Activated naive CD8-positive, alpha-beta T cell treated with anti-CD3 and anti-CD28 coated beads, Interleukin-2, amount 50 U/mL, for 24 hours (primary cell): ENCODE measurements around the gene PA2G4.
"Not testable (repeated sequence)": the region's sequence is repeated elsewhere in the genome, so short reads cannot be mapped to it uniquely, and the experiment has no call there.

Experiments used
- ATAC-seq: fragments of 150-1000 bp; cut with Tn5 transposase; one replicate; pipeline ENCODE4 v1.10.0; 2021
- DNase-seq: peaks from one replicate; pipeline ENCODE4 v3.0.0; 2021
- H3K27ac Mint-ChIP-seq: one replicate; pipeline ENCODE4 v1.8.0; 2021; ENCODE audit warnings: mild to moderate bottlenecking, mixed read lengths
- H3K27me3 Mint-ChIP-seq: one replicate; pipeline ENCODE4 v1.8.0; 2021; ENCODE audit warnings: mixed read lengths
- H3K36me3 Mint-ChIP-seq: one replicate; pipeline ENCODE4 v1.8.0; 2021; ENCODE audit warnings: low read depth, mixed read lengths
- H3K4me1 Mint-ChIP-seq: one replicate; pipeline ENCODE4 v1.8.0; 2021; ENCODE audit warnings: mixed read lengths
- H3K4me3 Mint-ChIP-seq: one replicate; pipeline ENCODE4 v1.8.0; 2021; ENCODE audit warnings: mild to moderate bottlenecking, moderate library complexity, mixed read lengths
- H3K9me3 Mint-ChIP-seq: one replicate; pipeline ENCODE4 v1.8.0; 2021; ENCODE audit warnings: mixed read lengths

Gene PA2G4

DNA sequence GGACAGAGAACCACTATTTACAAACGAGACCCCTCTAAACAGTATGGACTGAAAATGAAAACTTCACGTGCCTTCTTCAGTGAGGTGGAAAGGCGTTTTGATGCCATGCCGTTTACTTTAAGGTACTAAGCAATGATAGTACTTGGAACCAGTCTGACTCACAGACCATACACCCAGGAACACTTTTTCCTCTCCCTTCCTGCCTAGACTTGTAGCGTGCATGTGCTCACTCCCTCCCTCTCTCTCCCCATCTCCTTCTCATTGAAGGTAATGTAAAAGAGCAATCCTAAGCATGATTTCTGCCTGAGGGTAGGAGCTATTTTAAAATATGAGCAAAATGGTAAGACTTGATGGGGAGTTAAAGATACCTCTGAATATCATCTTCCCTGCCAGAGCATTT lies 6.2 kb downstream of the PA2G4 start:
- H3K27me3 Mint-ChIP-seq: no peaks in the 10 kb centered on the region
- ATAC-seq: no peak
- H3K9me3 Mint-ChIP-seq: no peaks in the 10 kb centered on the region
- H3K36me3 Mint-ChIP-seq: peaks cover 82% of the 10 kb centered on the region
- peaks cover 34% of the 10 kb centered on the region for H3K4me1 Mint-ChIP-seq
- no peak overlapping the region for H3K4me3 Mint-ChIP-seq
- no peak for DNase-seq
- H3K27ac Mint-ChIP-seq: no peak overlapping the region

DNA sequence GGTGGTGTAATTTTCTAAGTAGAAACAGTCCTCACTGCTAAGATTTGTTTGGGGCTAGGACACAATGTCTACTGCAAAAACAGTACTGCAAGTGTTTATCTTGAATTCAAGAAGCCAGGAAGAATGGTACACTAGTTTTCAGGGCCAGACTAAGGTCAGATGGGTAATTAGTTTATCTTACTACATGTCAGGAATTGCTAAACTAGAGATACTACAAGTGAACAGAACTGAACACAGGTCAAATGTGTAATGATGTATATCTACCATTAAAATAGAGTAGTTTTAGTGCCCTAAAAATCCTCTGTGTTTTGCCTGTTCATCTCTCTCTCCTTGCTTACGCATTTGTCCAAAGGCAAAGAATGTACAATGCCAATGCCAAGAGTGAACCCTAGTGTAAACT lies 9.7 kb downstream of the PA2G4 start:
- peaks cover 4% of the 10 kb centered on the region for H3K27me3 Mint-ChIP-seq
- H3K9me3 Mint-ChIP-seq: no peaks in the 10 kb centered on the region
- H3K36me3 Mint-ChIP-seq: peaks cover 69% of the 10 kb centered on the region
- peaks cover 35% of the 10 kb centered on the region for H3K4me1 Mint-ChIP-seq
- ATAC-seq (no peak), DNase-seq (no peak)
- H3K27ac Mint-ChIP-seq: peak overlapping the region; percentile 29
- peak overlapping the region; percentile 12 for H3K4me3 Mint-ChIP-seq

DNA sequence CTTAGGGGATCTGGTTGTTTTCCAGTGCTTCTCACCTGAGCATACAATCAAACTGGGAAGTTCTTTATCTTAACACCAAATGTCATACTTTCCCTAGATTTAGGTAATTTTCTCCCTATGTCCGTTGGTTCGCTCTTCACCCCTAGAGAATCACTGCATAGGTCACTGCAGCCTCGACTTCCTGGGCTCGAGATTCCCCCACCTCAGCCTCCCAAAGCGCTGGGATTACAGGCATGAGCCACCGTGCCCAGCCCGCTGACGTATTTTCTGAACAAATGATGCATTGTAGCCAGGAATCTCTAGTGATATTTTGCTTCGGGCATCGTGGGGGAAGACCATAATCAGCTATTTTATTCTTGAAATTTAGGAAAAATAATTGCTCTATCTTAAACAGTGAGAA lies 11.0 kb downstream of the PA2G4 start:
- peaks cover 46% of the 10 kb centered on the region for H3K4me1 Mint-ChIP-seq
- H3K36me3 Mint-ChIP-seq: peaks cover 61% of the 10 kb centered on the region
- peak overlapping the region; percentile 96 for H3K4me3 Mint-ChIP-seq
- DNase-seq (no peak), ATAC-seq (no peak)
- H3K9me3 Mint-ChIP-seq: no peaks in the 10 kb centered on the region
- H3K27ac Mint-ChIP-seq: peak overlapping the region; percentile 99
- peaks cover 4% of the 10 kb centered on the region for H3K27me3 Mint-ChIP-seq

DNA sequence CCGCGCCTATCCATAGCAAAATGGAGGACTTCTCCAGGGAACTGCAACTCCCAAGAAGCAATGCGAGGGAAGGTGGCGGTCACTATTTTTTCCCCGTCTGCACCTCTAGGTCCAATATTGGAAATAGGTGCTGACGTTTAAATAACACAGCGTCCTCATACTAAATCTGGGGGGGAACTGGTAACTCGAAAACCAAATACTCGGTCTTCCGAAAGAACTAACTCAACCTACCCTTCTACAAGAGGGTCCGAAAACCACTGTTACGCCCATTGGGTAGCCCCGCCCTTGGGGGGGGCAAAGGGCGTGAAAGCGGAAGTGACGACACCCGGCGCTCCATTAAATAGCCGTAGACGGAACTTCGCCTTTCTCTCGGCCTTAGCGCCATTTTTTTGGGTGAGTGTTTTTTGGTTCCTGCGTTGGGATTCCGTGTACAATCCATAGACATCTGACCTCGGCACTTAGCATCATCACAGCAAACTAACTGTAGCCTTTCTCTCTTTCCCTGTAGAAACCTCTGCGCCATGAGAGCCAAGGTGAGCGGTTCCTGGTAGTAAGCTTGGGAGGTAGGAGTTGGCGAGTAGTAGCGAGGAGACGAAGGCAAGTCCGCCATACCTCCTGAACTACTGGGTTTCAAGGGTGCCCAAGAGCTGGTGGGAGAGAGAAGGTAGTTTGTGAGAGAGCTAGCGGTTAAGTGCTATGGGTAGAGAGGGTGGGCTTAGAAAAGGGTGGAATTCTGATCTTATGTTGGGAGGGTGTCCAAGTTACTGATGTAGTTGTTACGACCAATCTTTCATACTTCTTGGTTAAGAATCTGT lies 12.1 kb downstream of the PA2G4 start, which contains the start of gene RPL41:
Gene RPL41, plus strand, starts transcription at position 367 of the 815 bp plus-strand sequence.
- Mint-ChIP-seq H3K9me3 (no peaks in the 10 kb centered on the region), H3K27me3 (peaks cover 4% of the 10 kb centered on the region), H3K27ac (peak within 1 kb of the TSS; percentile 99), H3K36me3 (peaks cover 56% of the 10 kb centered on the region), H3K4me1 (peaks cover 46% of the 10 kb centered on the region), H3K4me3 (peak within 1 kb of the TSS; percentile 96)
- ATAC-seq (peak; percentile 21), DNase-seq (peak; percentile 93)

DNA sequence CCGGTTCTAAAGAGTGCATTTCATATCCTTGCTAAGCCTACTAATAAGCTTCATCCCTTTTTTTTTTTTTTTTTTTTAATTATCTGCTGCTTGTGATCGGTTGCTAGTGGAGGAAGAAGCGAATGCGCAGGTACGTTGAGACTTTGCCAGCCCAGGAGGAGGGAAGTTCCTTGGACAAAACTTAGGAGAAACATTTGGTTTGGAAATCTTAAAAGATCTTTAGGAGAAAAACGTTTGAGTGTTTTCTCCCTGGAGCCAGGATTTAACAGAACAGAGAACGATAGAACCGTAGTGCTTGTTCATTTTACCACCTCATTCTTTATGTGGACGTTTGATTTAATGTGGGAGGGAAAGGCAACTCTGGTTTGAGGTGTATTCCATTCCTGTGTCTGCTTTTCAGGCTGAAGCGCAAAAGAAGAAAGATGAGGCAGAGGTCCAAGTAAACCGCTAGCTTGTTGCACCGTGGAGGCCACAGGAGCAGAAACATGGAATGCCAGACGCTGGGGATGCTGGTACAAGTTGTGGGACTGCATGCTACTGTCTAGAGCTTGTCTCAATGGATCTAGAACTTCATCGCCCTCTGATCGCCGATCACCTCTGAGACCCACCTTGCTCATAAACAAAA lies 12.8 kb downstream of the PA2G4 start:
- peaks cover 50% of the 10 kb centered on the region for H3K36me3 Mint-ChIP-seq
- not testable (repeated sequence) for ATAC-seq, DNase-seq, H3K9me3 Mint-ChIP-seq, H3K27me3 Mint-ChIP-seq
- H3K4me1 Mint-ChIP-seq: peaks cover 45% of the 10 kb centered on the region
- peak overlapping the region; percentile 99 for H3K27ac Mint-ChIP-seq
- peak overlapping the region; percentile 96 for H3K4me3 Mint-ChIP-seq

DNA sequence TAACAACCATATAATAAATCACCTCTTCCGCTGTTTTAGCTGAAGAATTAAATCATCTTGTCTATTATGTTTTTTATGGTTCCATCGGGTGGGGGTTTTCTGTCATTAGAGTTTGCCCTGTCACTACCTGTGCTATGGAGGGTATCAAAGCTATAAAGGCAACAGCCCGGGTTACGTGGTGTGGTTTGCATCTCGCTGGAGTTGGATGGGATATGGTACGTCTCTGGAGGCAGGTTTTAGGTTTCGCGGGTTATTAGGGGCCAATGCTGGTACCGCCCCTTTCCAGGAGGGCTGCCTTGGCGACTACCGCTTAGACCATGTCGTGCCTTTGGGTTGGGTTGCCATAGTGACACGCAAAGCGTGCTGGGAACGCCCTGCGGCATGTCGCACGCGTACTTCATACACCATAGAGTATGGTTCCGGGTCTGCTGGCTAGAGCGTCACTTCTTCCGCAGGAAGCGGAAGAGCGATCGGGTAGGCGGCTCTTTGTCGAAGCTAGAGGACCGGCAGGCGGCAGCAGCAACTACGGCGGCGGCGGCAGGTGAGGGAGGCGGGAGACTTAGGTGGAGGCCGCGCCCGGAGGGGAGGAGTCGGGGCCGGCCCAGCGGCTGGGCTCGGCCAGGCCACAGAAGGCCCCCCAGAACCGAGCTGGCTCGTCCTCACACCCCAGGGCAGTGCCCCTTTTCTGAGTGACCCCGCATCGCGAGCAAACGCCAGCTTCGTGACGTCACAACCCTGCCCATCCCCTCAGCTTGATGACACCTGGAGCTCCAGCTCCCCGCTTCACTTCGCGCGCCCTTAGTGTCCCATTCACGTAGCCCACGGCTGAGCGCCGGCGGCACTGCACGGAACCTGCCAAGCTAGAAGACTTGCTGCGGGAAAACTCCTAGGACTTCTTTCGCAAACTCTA lies 13.7 kb downstream of the PA2G4 start, which contains the start of gene ZC3H10:
Gene ZC3H10, plus strand, starts transcription at position 489 of the 910 bp plus-strand sequence. CDS start 2,297 bp downstream, outside the sequence.
- Mint-ChIP-seq H3K27ac (peak within 1 kb of the TSS; percentile 99), H3K4me3 (peak within 1 kb of the TSS; percentile 96), H3K36me3 (peaks cover 42% of the 10 kb centered on the region), H3K9me3 (no peaks in the 10 kb centered on the region), H3K4me1 (peaks cover 44% of the 10 kb centered on the region), H3K27me3 (peaks cover 4% of the 10 kb centered on the region)
- DNase-seq: peak; percentile 99
- ATAC-seq: peak; percentile 92

DNA sequence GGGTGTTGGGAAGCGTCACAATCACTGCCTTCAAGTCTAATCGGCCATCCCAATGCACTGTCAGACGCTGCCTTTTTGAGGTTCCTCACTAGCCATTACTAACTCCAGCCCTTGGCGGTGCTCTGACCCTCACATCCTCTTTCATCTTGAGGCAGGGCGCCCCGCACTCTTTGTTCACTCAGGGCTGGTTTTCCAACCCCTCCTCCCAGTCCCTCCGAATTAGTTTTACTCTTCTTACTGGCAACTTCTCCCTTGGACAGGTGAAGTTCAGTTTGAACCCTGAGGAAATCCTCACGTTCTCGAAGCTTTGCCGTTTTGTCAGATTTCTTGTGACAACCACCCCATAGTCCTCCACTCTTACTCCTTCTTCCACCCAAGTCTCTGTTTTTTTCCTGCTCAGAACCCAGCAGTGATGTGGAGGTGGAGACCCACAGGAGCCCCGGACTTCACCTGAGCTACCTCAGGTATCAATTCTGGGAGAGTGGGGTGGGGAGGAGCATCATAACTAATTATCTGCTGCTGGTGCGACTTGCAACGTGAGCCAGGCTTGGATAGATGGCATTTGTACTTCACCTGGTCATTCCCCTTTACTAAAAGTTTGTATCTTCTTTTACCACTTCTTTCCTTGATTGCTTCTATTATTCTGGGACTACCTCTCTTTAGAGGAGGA lies 14.5 kb downstream of the PA2G4 start:
- H3K36me3 Mint-ChIP-seq: peaks cover 34% of the 10 kb centered on the region
- H3K4me3 Mint-ChIP-seq: peak overlapping the region; percentile 96
- peaks cover 4% of the 10 kb centered on the region for H3K27me3 Mint-ChIP-seq
- ATAC-seq: no peak
- H3K9me3 Mint-ChIP-seq: no peaks in the 10 kb centered on the region
- peak overlapping the region; percentile 99 for H3K27ac Mint-ChIP-seq
- no peak for DNase-seq
- H3K4me1 Mint-ChIP-seq: peaks cover 41% of the 10 kb centered on the region

DNA sequence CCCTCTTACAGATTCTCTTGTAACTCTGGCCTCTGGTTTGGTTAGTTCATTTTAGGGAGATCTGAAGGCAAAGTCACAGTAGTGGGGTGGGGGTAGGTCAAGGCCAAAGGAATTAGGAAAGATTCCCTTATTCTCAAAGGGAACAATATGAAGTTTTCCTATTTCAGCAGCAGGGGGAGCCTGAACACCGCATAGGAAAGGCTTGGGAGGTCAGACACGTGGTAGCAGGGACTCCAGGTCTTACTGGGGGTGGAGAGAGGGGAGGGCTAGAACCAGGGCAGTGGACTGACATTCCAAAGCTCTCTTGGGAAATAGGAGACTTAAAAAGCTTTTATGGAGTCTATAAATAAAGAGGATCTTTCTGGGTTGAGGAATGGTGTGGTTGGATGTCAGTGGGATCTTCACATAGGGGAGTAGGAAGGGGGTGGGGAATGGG lies 15.0 kb downstream of the PA2G4 start:
- Mint-ChIP-seq H3K36me3 (peaks cover 31% of the 10 kb centered on the region), H3K4me3 (peak overlapping the region; percentile 96), H3K9me3 (no peaks in the 10 kb centered on the region), H3K27me3 (peaks cover 4% of the 10 kb centered on the region), H3K4me1 (peaks cover 45% of the 10 kb centered on the region), H3K27ac (peak overlapping the region; percentile 99)
- ATAC-seq (no peak), DNase-seq (peak; percentile 62)

DNA sequence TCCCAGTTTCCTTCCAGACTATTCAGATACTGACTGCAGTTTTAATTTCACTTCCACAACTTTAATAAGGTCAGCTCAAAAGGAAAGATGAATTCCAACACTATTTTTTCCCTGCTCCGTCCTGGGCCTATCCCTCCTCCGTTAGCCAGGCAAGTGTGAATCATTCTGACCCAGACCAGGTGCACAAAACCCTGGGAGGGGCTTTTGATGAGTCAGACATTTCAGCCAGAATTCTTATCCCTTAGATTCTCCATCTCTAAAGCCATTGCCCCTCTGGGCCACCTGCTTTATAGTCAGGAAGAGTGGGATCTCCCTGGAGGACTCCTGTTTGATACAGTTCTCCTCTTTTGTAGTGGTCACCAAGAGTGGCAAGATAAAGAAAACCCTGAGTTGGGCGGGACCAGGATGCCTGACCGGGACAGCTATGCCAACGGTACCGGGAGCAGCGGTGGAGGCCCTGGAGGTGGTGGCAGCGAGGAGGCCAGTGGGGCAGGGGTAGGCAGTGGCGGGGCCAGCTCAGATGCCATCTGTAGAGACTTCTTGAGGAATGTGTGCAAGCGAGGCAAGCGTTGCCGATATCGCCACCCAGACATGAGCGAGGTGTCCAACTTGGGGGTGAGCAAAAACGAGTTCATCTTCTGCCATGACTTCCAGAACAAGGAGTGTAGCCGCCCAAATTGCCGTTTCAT lies 15.9 kb downstream of the PA2G4 start:
- DNase-seq (no peak), ATAC-seq (no peak)
- Mint-ChIP-seq H3K4me1 (peaks cover 43% of the 10 kb centered on the region), H3K4me3 (peak overlapping the region; percentile 96), H3K9me3 (no peaks in the 10 kb centered on the region), H3K36me3 (peaks cover 31% of the 10 kb centered on the region), H3K27ac (peak overlapping the region; percentile 99), H3K27me3 (peaks cover 4% of the 10 kb centered on the region)

DNA sequence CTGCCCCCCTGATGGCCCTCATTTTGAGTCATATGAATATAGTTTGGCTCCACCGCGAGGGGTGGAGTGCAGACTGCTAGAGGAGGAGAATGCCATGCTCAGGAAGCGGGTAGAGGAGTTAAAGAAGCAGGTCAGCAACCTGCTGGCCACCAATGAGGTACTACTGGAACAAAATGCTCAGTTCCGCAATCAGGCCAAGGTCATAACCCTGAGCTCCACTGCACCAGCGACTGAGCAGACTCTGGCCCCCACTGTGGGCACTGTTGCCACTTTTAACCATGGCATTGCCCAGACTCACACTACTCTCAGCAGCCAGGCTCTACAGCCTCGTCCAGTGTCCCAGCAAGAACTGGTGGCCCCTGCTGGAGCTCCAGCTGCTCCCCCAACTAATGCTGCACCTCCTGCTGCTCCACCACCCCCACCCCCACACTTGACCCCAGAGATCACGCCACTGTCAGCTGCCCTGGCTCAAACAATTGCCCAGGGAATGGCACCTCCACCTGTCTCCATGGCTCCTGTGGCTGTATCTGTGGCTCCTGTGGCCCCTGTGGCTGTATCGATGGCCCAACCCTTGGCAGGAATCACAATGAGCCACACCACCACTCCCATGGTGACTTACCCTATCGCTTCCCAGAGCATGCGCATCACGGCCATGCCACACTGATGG lies 17.0 kb downstream of the PA2G4 start:
- H3K36me3 Mint-ChIP-seq: peaks cover 32% of the 10 kb centered on the region
- peaks cover 45% of the 10 kb centered on the region for H3K4me1 Mint-ChIP-seq
- H3K4me3 Mint-ChIP-seq: no peak overlapping the region
- H3K27me3 Mint-ChIP-seq: peaks cover 4% of the 10 kb centered on the region
- DNase-seq (no peak), ATAC-seq (no peak)
- H3K27ac Mint-ChIP-seq: no peak overlapping the region
- H3K9me3 Mint-ChIP-seq: no peaks in the 10 kb centered on the region

DNA sequence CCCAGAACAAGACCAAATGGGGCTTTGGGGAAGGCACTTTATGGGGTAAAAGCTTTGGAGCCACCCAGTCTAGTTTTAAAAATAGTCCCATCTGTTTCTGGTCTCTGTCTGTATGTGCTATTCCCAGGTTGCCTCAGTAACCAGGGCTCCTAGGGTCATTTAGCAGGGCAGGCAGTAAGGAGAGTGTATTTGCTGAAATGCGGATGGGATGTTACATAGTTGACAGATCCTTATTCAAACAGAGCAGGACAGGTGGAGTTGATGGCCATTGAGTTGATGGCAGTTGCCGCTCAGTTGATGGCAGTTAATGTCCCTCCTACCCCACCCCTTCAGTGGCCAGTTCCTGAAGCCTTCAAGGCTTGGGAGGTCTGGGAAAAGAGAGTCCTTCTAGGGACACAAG lies 18.3 kb downstream of the PA2G4 start:
- peaks cover 53% of the 10 kb centered on the region for H3K4me1 Mint-ChIP-seq
- H3K4me3 Mint-ChIP-seq: no peak overlapping the region
- H3K27ac Mint-ChIP-seq: no peak overlapping the region

DNA sequence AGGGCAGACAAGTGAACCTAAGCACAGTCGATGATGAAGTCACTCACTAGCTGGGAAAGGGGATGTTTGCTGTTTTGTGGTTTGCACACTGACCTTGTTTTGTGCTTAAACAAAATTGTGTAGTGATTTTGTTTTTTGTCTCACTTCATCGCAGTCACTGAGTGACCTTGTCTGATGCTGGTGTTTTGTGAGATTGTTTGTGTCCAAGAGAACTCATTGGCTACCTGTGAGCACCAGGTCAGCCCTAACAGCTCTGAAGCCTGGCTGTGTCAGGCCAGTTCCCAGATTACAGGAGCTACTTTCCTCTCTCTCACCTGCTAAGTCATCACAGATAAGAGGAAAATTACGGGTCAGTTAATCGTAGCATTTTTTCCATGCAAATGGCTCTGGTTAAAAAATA lies 19.8 kb downstream of the PA2G4 start:
- Mint-ChIP-seq H3K27ac (peak overlapping the region; percentile 57), H3K4me3 (no peak overlapping the region), H3K27me3 (no peaks in the 10 kb centered on the region), H3K9me3 (no peaks in the 10 kb centered on the region), H3K4me1 (peaks cover 45% of the 10 kb centered on the region), H3K36me3 (peaks cover 10% of the 10 kb centered on the region)
- DNase-seq: no peak
- no peak for ATAC-seq

More for the DNA sequence above, 18.3 kb downstream of the PA2G4 start:
- DNase-seq: no peak
- no peak for ATAC-seq
- no peaks in the 10 kb centered on the region for H3K9me3 Mint-ChIP-seq
- H3K27me3 Mint-ChIP-seq: peaks cover 4% of the 10 kb centered on the region
- H3K36me3 Mint-ChIP-seq: peaks cover 19% of the 10 kb centered on the region

DNA sequence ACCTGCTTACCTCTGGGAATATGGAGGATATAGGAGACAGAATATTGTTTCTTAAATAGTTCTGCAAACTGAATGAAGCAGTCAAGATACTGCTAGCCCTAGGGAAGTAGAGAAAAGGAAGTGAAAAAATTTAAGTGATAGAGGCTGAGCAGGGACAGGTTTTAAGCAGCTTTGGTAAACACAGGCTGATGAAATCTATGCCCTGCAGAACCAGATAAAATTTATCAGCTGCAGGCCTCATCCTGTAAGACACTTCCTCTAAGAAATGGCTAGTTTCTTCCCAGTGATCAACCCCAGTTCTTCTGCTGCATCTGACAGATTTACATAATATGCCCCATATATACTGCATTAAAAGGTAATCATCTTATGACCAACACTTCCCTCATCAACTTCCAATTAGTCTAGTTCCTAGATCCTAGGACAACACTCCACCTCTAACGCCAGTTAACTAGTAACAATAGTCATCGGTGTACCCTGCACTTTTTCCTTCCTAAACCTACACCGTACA lies 22.4 kb downstream of the PA2G4 start:
- ATAC-seq (no peak), DNase-seq (no peak)
- H3K27ac Mint-ChIP-seq: peak overlapping the region; percentile 90
- H3K4me1 Mint-ChIP-seq: peaks cover 54% of the 10 kb centered on the region
- H3K4me3 Mint-ChIP-seq: peak overlapping the region; percentile 93
- H3K36me3 Mint-ChIP-seq: peaks cover 27% of the 10 kb centered on the region
- H3K9me3 Mint-ChIP-seq: no peaks in the 10 kb centered on the region
- no peaks in the 10 kb centered on the region for H3K27me3 Mint-ChIP-seq
